GM18508 (cell line): ENCODE results near the gene THAP7.
A peak's percentile ranks its signal among the peaks of the same experiment; 100 is the strongest.
"Not testable (repeated sequence)": the region's sequence is repeated elsewhere in the genome, so short reads cannot be mapped to it uniquely, and the experiment has no call there.

Experiments
- ATAC-seq: cut with Tn5 transposase; IDR thresholded peaks from one replicate; pipeline ENCODE4 v1.9.1; 2021; ENCODE audit warnings: moderate number of reproducible peaks; ENCODE audit not compliant: insufficient read depth, unreplicated experiment

THAP7 gene

GRCh38 chr22:21014726-21015465 is 13.0 kb upstream of the THAP7 start, which contains the start of gene P2RX6:
Gene P2RX6, plus strand, starts transcription at chr22:21015165. Its CDS starts 10 bp downstream, at chr22:21015175.
- no peak for ATAC-seq

GRCh38 chr22:21014202-21014725 is 12.3 kb upstream of the THAP7 start:
- no peak for ATAC-seq

GRCh38 chr22:21013657-21014201 is 11.8 kb upstream of the THAP7 start:
- ATAC-seq, result no peak

DNA sequence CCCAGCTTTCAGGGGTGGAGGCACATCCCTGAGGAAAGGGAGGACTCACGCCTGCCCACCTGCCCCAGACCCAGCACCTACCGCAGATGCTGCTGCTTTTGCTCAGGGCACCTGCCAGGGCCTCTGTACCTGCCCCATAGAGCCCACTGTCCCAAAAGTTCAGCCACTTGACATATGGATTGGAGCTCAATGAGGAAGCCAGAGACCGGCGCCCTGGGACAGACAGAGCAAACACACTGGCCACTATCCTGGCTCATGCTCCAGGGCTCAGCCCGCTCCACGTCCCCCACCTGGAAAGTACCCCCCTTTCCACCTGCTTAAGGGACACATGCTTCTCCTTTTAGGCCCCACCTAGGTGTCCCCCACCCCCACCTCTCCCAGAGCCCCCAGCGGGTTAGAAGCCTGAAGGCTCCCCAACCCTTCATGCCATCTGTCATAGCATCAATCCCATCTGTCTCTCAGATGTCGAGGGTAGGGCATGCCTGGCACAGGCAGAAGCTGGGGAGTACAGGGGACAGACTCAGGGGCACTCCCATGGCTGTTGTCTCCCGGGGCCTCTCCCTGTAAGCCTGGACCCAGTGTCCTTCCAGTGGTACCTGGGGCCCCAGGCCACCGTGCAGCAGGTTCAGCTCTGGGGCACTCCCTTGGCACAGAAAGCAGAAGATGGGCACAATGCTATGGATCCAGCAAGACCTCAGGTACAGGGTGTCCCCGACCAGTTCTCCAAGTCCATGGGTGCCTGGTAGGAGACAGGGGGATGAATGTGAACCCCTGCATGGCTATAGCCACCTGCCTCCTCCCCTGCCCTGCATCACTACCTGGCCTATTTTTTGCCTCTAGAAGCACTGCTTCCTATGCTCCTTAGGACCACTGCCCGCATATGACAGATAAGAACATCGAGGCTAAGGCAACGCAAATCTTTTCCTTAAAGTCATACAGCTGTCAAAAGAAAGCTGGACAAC is 10.8 kb upstream of the THAP7 start:
- no peak for ATAC-seq

GRCh38 chr22:21010426-21011113 is 8.7 kb upstream of the THAP7 start:
- ATAC-seq, result no peak

- ATAC-seq, result no peak
These were observed 7.9 kb upstream of the THAP7 start for GRCh38 chr22:21009638-21010425.

GRCh38 chr22:21009208-21009607 is 7.3 kb upstream of the THAP7 start:
- ATAC-seq, result not testable (repeated sequence)

GRCh38 chr22:21003782-21004181 is 1.9 kb upstream of the THAP7 start:
- no peak for ATAC-seq

DNA sequence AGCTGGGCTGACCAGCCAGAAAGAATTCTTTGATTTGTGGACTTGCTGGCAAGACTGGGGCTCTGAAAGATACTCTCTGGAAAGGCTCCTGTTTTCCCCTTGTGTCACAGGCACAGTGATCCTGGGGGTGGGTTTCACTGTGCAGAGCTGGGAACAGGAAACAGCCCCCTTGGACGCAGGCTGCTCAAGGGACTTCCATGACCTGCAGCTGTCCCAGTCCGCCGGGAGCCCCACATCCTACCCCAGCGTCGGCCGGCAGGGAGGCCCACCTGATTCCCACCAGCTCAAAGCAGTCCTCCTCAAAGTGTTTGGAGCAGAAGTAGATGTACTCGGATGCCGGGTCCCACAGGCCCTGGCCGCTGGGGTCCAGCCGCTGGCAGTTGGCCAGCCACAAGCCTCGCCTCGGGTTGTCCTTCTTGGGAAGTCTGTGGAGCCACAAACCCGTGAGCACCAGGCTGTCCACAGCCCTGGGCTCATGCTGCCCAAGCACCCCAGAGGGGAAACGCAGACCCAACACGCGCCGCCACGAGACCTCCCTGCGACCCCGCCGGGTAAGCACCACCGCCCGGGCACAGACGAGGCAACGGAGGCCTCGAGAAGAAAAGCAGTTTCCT is 824 bp downstream of the THAP7 start:
- peak; percentile 9 for ATAC-seq

DNA sequence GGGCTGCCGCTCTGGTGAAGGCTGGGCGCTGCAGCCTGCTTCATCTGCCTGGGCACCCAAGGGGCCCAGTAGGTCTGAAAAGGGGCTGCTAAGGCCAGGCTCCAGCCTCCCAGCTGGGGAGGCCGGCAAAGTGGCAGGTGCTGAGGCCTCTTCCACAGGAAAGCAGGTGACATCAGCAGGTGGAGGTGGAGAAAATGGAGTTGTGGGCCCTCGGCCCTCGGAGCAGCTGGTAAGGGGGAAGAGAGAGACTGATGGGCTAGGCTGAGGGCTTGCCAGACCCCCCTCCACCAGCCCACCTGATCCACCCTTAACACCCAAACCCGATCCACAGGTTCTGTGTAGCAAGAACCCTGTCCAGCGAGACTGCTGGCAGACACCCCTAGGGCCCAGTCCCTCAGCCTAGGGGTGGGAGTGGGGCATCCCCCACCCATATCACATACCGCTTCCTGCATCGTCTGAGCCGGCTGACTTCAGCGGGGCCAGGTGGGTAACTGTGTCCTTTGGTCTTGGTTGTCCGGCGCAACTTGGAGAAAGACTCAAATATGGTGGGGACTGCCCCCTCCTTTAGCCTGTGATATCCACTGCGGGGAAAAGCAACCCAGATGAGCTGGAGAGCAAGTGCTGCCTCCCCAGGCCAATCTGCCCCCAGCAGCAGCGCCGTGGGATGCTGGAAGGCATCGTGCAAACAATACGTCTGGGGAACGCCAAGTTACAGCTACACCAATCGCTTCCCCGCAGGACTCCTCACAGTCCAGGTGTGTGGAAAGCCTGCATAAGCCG is 1.5 kb downstream of the THAP7 start:
- no peak for ATAC-seq

- no peak for ATAC-seq
These were observed 2.3 kb downstream of the THAP7 start for GRCh38 chr22:20999350-21000206.

DNA sequence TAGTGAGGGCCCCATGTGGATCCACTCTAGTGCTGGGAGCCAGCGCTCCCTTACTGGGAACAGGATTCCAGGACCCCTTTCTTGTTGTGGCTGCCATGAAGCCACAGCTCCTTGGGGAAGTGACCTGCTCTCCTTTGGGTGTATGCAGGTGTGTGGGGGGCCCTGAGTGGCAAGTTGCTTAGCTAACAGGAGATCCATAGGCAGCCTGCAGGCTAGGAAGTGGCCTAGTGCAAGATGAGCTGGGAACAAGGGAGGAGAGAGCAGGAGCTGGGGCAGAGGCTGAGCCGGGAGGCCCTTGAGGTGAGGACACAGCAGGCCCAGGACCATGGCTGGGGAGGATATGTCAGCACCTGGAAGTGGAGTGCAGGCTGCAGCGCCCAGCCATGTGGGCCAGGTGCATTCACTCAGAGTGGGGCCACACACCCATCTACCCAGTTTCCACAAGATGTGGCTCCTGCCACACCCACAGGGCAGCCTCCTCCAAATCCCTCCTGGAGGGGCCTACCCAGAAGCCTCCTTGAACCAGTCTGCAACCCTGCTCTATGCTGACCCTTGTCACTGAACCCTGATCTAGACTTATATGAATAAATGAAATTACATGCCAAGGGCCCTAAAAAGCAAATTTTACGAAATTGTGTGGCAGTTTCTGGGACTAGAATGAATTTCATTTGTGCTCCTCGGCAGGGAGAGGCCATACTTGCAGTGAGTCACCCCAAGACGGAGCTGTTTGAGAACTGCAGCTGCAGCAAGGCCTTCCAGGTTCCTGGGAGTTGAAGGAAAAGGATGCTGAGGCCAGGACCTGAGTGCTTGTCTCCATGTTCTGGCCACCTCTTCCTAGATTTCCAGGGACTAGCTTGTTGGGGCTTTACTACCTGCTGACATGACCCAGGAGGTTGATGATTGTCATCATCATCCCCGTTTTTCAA is 3.2 kb downstream of the THAP7 start:
- ATAC-seq, result no peak

DNA sequence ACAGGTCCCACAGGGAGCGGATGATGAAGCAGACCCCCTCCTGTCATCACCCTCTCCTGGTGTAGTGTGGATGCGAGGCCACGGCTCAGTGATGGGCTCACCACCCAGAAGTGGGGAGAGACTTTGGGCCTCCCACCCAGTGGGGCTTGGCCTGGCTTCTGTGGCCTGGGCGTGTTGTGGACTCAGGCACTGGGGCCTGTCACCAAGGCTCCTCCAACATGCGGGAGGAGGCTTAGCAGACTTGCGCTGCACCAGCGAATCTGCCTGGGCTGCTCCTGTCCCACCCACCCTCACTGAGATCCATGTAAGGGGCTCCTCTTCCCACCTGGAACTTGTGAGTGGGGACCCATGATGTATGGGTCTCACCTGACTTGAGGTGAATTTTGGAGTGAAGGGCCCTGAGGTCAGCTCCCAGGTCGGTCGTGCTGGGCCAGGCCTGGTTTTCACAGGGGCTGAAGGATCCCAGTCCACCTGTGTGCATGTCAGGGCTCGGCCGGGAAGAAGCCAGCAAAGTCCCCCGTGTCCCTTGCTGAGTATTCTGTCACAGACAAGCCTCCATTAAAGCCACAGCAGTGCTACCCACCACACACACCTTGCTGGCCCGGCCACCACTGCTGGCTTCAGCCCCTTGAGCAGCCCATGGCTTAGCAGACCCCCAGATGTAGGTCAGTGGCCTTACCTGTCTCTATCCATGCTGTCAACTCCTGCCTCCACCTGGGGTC is 4.2 kb downstream of the THAP7 start:
- no peak for ATAC-seq

GRCh38 chr22:20996598-20997535 is 5.1 kb downstream of the THAP7 start:
- ATAC-seq, result no peak

DNA sequence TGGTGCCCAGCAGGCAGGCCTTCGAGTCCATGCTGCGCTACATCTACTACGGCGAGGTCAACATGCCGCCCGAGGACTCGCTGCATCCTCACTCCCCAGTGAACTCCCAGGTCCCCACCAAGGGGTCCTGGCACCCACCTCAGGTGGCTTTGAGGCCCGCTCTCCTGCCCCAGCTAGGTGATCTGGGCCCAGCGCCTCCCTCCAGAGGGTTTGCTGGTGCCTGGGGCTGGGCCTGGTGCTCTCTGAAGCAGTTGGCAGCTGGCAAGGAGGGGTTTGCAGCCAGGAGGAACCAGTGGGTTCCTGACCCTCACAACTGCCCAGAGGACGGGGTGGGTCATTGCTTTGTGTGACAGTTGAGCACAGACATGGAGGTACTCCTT is 5.9 kb downstream of the THAP7 start:
- ATAC-seq, result no peak
